Stimulated activated naive CD4-positive, alpha-beta T cell treated with Interleukin-2 at 50 U/mL for 16 hours (primary cell): ENCODE measurements around the gene PTPRCAP.
"Not testable (repeated sequence)": the region's sequence is repeated elsewhere in the genome, so short reads cannot be mapped to it uniquely, and the experiment has no call there.

Experiments used
- DNase-seq: peaks from one replicate; lab custom pipeline; 2025; lab: John Stamatoyannopoulos, UW

The PTPRCAP gene

GRCh38 chr11:67409261-67409666 lies 28.2 kb downstream of the PTPRCAP start:
- DNase-seq = peak; percentile 39

- no peak for DNase-seq
Measured at GRCh38 chr11:67408437-67409200, 28.9 kb downstream of the PTPRCAP start.

GRCh38 chr11:67407688-67408163 lies 29.8 kb downstream of the PTPRCAP start:
- no peak for DNase-seq

GRCh38 chr11:67406969-67407687 lies 30.4 kb downstream of the PTPRCAP start:
- no peak for DNase-seq

GRCh38 chr11:67406420-67406968 lies 31.0 kb downstream of the PTPRCAP start:
- DNase-seq = no peak

GRCh38 chr11:67405688-67406339 lies 31.7 kb downstream of the PTPRCAP start:
- no peak for DNase-seq

GRCh38 chr11:67405196-67405567 lies 32.3 kb downstream of the PTPRCAP start:
- DNase-seq = no peak

GRCh38 chr11:67404515-67405195 lies 32.8 kb downstream of the PTPRCAP start:
- DNase-seq = peak; percentile 52

- not testable (repeated sequence) for DNase-seq
Measured at GRCh38 chr11:67403085-67403484, 34.4 kb downstream of the PTPRCAP start.

- not testable (repeated sequence) for DNase-seq
Measured at GRCh38 chr11:67402192-67402839, 35.2 kb downstream of the PTPRCAP start.

GRCh38 chr11:67401495-67402191 lies 35.8 kb downstream of the PTPRCAP start, which contains the start of gene PPP1CA:
Gene PPP1CA (minus strand): TSS chr11:67401858. CDS start chr11:67401782, 76 bp downstream.
- DNase-seq = peak; percentile 86

GRCh38 chr11:67400942-67401494 lies 36.5 kb downstream of the PTPRCAP start:
- DNase-seq = no peak

- DNase-seq = no peak
Measured at GRCh38 chr11:67400251-67400941, 37.1 kb downstream of the PTPRCAP start.

GRCh38 chr11:67398661-67399563 lies 38.6 kb downstream of the PTPRCAP start:
- DNase-seq = no peak

GRCh38 chr11:67397986-67398660 lies 39.4 kb downstream of the PTPRCAP start:
- no peak for DNase-seq

GRCh38 chr11:67397536-67397935 lies 39.9 kb downstream of the PTPRCAP start:
- no peak for DNase-seq

- DNase-seq = no peak
Measured at GRCh38 chr11:67396587-67397389, 40.7 kb downstream of the PTPRCAP start.
